K562 (cell line): ENCODE measurements around the gene SCMH1.

Experiments
- SRSF7 ChIP-seq: fragments of 200-400 bp; formaldehyde crosslinking; optimal IDR thresholded peaks from 2 replicates; pipeline ENCODE3; 2017; ENCODE audit warnings: mild to moderate bottlenecking, low read depth, low read length
- ZNF384 ChIP-seq: IDR thresholded peaks from 2 replicates; pipeline ENCODE4 v1.6.1; 2012; ENCODE audit warnings: low read depth, low read length, improper control_type of control experiment

GRCh38 chr1:41013796-41014195 lies 228.3 kb downstream of the SCMH1 start:
- no peak for TF ChIP-seq SRSF7
- TF ChIP-seq ZNF384, result no peak
